Cardiac septum (tissue), 1 donor: Measurements from ENCODE around the gene THAP2. TPM values are rescaled to one million over a fixed set of nuclear protein-coding genes. Genes with fewer than 3 reads are reported as not detected.
A peak's percentile ranks its signal among the peaks of the same experiment; 100 is the strongest.
"Not testable (repeated sequence)": the region's sequence is repeated elsewhere in the genome, so short reads cannot be mapped to it uniquely, and the experiment has no call there.

Source experiments
- DNase-seq: peaks from one replicate; pipeline ENCODE4 v3.0.0-alpha.2; 2020; ENCODE audit warnings: low spot score
- intact Hi-C: fragments of 100-400 bp; cut with DNase I; formaldehyde crosslinking; loops from one replicate; pipeline ENCODE4 v1.14.0; 2022
- total RNA-seq: library from RNA; stranded (reverse); fragmentation: NEBNext Ultra II Directional; extraction: Animal tissue kit (Norgen Biotek cat#: 25700); gene quantifications from one replicate; pipeline ENCODE4 v1.2.1, GENCODE V29; 2021
- donor health status: DM: no; HTN: no; CAD: no.

Gene THAP2
- total RNA-seq, 1 donor from 2014 or later, result 7.8 TPM

DNA sequence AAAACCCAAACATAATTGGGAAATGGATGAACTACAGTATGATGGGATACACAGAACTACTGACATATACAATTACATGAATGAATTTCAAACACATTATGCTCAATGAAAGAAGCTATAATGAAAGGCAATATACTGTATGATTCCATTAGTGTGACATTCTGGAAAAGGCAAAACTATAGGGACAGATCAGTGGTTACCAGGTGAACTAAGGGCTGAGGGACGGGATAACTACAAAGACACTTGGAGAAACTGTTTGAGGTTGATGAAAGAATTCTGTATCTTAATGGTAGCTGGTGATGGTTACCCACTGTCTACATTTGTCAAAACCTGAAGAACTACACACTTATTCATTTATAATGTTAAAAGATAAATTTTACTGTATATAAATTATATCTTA lies 8.2 kb upstream of the THAP2 start:
- intact Hi-C loops, result no loop called here
- DNase-seq, result no peak

GRCh38 chr12:71656740-71657139 lies 7.4 kb upstream of the THAP2 start:
- DNase-seq, result no peak
- intact Hi-C loops, result no loop called here

GRCh38 chr12:71661977-71662530 lies 2.0 kb upstream of the THAP2 start:
- intact Hi-C loops, result no loop called here
- no peak for DNase-seq

DNA sequence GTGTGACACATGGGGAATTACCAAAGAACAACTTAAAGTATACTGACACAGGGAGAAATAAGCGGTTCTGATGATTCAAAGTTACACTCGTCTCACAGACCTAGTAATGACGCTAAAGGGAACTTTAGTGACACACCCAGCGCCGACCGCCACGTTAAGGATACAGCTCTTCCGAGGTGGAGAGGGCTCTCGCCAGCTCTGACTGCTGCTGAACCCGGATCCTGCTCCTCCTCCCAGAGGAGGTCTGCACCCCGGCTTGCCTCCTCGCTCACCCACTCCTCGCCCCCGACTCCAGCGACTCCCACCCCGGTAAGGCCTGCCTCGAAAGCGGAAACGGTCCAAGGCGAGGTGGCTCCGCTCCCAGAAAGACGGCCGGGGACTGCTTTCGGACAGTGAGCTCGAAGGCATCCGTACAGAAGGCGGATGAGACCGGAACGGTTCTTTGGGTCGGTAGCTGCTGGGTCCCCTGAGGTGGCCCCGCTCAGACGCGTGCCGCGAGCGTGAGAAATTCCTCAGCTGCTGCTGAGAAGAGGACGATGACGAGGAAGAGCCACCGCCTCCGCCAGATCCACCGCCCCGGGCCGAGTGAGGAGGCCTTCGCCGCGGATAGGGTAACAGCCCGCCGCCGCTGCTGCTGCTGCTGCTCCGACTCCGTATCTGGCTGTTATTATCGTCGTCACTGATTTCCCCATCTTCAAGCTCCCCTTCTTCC lies 1.1 kb upstream of the THAP2 start:
- intact Hi-C loops, result no loop called here
- peak; percentile 84 for DNase-seq

GRCh38 chr12:71664411-71665089 lies 449 bp downstream of the THAP2 start:
- intact Hi-C loops, result loop anchor here (1.0 kb wide), 2 partner anchors 22 to 90 kb away; partner anchors contain the start of genes RAB21 and TMEM19
- no peak for DNase-seq

GRCh38 chr12:71665090-71665463 lies 976 bp downstream of the THAP2 start:
- intact Hi-C loops, result no loop called here

DNA sequence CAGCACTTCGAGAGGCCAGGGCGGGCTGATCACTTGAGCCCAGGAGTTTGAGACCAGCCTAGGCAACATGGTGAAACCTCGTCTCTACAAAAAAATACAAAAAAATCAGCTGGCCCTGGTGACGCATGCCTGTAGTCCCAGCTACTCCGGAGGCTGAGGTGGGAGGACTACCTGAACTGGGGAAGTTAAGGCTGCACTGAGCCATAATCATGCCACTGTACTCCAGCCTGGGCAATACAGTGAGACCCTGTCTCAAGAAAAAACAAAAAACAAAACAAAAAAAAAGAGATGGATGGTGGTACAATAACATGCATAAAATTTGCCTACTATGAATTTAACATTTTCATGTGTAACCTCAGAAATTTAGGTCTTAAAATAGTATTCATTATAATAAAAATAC lies 2.2 kb downstream of the THAP2 start:
- no peak for DNase-seq
- intact Hi-C loops, result no loop called here

More at GRCh38 chr12:71665090-71665463, 976 bp downstream of the THAP2 start:
- DNase-seq, result no peak

DNA sequence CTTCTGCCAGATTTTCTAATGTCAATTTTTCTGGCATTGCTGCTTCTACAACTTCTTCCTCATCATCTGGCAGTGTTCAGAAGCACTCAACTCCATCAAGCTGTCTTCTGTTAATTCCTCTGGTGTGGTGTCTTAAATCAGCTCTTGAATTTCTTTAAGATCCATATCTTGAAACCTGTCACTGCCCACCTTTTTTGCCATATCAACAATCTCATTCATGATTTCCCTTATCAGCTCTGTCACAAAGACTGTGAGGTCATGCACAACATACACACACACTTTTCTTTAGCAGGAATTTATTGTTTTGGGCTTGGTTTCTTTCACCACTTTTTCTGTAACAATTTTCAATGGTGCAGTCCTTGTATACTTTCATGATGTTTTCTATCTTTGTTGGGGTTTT lies 7.2 kb downstream of the THAP2 start:
- intact Hi-C loops, result no loop called here
- DNase-seq, result no peak

DNA sequence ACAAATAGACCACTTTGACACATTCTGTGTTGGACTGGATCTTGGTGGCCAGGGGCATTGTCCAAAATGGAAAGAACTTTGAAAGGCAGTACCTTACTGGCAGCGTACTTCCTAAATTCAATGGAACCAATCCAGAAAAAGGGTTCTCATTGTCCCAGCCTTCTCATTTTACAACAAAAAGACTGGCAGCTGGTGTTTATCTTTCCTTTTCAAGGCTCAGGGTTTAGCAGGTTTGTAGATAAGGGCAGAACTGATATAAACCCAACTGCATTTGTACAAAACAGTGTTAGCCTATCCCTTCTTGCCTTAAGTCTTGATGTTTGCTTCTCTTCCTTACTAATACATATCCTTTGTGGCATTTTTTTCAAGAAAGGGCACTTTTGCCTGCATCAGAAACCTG lies 7.7 kb downstream of the THAP2 start:
- intact Hi-C loops, result no loop called here
- DNase-seq, result no peak

GRCh38 chr12:71682466-71682865 lies 18.4 kb downstream of the THAP2 start:
- intact Hi-C loops, result loop anchor here (10.0 kb wide), 1 partner anchor 162 kb away; no protein-coding TSS in a partner anchor
- no peak for DNase-seq

DNA sequence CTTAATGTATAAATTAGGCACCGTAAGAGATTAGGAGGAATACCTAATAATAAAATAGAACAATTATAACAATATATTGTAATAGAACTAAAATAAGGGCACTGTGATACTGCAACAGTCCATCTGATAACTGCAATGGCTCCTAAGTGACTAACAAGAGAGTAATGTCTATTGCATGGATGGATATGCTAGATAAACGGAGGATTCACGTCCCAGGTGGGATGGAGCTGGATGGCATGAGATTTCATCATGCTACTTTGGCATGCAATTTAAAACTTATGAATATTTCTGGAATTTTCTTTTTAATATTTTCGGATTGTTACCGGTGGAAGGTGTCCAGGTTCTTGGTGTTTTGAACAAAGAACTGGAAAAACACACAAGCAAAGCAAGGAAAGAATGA lies 19.5 kb downstream of the THAP2 start:
- intact Hi-C loops, result loop anchor here (10.0 kb wide), 1 partner anchor 161 kb away; no protein-coding TSS in a partner anchor
- no peak for DNase-seq

- DNase-seq, result no peak
- intact Hi-C loops, result loop anchor here (10.0 kb wide), 1 partner anchor 161 kb away; no protein-coding TSS in a partner anchor
Measured at GRCh38 chr12:71684081-71684480, 20.0 kb downstream of the THAP2 start.

DNA sequence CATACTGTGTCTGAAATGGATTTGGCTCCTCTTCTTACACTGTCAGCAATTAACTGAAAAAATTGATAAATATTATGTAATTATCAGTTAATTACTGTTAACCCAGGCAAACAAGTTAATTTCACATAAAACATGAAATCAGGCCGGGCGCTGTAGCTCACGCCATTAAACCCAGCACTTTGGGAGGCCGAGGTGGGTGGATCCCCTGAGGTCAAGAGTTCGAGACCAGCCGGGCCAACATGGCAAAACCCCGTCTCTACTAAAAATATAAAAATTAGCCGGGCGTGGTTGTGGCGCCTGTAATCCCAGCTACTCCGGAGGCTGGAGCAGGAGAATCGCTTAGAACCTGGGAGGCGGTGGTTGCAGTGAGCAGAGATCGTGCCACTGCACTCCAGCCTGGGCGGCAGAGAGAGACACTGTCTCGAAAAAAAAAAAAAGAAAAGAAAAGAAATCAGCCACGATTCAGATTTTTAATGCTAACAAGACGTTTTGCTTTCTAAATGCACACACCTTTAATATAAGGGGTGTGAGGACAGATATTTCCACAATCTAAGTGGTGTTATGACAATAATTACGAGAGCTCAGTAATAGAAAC lies 21.3 kb downstream of the THAP2 start:
- no peak for DNase-seq
- intact Hi-C loops, result loop anchor here (10.0 kb wide), 1 partner anchor 159 kb away; no protein-coding TSS in a partner anchor

- peak; percentile 97 for DNase-seq
- intact Hi-C loops, result loop anchor here (1.0 to 10.0 kb wide), 3 partner anchors 22 to 159 kb away; partner anchors contain the start of genes RAB21 and THAP2
Measured at GRCh38 chr12:71685914-71686657, 22.0 kb downstream of the THAP2 start, which contains the start of gene TMEM19. TSS of gene TMEM19 (plus strand) at chr12:71686082. CDS start at chr12:71686681, 599 bp downstream.

DNA sequence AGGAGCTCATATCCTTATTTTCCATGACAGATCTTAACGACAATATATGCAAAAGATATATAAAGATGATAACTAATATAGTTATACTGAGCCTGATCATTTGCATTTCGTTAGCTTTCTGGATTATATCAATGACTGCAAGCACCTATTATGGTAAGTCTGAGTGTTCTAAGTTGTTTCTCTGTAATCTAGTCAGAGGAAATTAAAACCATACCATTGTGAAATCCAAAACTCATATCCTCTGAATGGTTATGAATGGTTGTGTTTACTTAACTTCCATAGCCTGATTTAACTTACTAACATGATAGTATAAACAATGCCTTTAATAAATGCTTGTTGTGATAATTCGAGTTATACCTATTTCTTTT lies 22.5 kb downstream of the THAP2 start:
- intact Hi-C loops, result loop anchor here (1.0 to 10.0 kb wide), 3 partner anchors 22 to 158 kb away; partner anchors contain the start of genes RAB21 and THAP2
- DNase-seq, result no peak

GRCh38 chr12:71687172-71687571 lies 23.1 kb downstream of the THAP2 start:
- intact Hi-C loops, result loop anchor here (2.0 to 10.0 kb wide), 2 partner anchors 68 to 158 kb away; partner anchors contain the start of gene RAB21
- DNase-seq, result not testable (repeated sequence)

DNA sequence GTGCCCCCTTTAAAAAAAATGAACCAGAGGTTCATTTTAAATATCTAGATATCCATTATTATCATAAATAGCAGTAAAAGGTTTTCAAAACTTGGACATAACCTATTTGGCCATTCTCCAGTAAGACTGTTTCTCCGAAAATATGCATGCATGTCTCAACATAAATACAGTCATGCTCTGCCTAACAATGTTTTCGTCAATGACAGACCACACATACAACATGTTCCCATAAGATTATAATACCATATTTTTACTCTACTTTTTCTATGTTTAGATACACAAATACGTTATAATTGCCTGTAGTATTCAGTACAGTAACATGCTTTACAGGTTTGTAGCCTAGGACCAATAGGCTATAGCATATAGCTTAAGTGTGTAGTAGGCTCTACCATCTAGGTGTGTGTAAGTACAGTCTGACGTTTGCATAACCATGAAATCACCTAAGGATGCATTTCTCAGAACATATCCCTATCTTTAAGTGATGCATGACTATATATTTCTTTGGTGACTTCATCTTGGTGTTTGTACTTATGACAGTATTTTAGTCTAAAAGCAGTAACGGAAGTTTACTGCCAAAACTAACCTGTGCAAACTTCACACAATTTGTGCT lies 25.0 kb downstream of the THAP2 start:
- intact Hi-C loops, result loop anchor here (10.0 kb wide), 1 partner anchor 156 kb away; no protein-coding TSS in a partner anchor
- no peak for DNase-seq

- no peak for DNase-seq
- intact Hi-C loops, result no loop called here
Measured at GRCh38 chr12:71691504-71692129, 27.5 kb downstream of the THAP2 start.
